ENCODE results near the gene GMPPA. TPM values are rescaled to one million over a fixed set of nuclear protein-coding genes. Genes with fewer than 3 reads are reported as not detected.

The GMPPA gene
- total RNA-seq: 54.0 and 55.0 TPM in 2 replicates

GRCh38 chr2:219498280-219499057 is at the start of gene GMPPA:
TSS of gene GMPPA (plus strand) at chr2:219498891. CDS start at chr2:219499976, 1,085 bp downstream.
- intact Hi-C loops (cut with micrococcal nuclease): loop anchor here (1.0 to 5.0 kb wide), 24 partner anchors 11 to 1282 kb away; partner anchors contain the start of genes AAMP, ABCB6, BCS1L and CHPF

DNA sequence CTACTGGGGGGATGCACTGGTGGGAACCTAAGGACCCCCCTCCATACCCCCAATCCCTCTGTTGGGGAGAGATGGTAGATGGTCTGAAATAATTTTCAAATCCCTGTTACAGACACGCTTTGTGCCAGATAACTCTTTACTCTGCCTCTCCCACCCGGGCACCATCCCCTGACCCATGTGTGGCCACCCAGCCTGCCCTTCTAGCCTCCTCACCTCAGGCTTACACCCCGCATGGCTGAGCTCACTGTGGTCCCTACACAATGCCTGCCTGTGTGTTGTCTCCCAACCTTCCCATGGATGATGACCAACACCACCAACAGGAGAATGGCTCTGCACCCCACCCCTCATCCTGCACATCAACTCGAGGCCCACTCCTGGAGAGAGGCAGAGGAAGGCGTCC is 49.1 kb upstream of the GMPPA start:
- intact Hi-C loops (cut with micrococcal nuclease): no loop called here

DNA sequence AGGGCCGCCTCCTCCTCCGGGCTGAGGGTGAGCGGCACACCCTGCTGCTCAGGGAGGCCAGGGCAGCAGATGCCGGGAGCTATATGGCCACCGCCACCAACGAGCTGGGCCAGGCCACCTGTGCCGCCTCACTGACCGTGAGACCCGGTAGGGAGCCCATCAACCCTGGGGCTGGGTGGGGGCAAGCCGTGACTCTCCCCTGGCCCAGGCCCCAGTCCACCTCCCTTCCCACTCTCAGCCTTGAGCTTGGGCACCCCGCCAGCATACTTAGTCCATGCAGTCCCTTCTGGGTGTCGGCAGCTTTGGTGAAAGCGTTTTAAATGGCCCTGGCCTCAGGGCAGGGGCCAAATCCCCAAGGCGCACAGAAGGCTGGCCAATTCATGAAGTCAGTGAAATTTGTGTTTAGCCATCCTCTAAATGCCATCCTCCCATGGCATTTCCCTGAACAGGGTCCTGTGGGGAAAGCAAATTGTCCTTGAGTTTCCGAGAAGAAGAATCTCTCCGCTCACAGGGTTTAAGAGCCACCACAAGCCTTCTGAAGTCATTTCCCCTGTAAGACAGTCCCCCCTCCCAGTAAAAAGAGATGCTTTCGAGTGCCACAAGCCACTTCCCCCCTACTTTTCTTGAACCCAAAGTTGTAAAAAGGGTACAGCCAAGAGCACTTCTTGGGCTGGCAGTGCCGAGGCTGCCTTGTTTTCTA is 46.9 kb upstream of the GMPPA start:
- intact Hi-C loops (cut with micrococcal nuclease): no loop called here

- intact Hi-C loops (cut with micrococcal nuclease): no loop called here
Measured at GRCh38 chr2:219452361-219453317, 46.1 kb upstream of the GMPPA start.

GRCh38 chr2:219453671-219454590 is 44.8 kb upstream of the GMPPA start:
- intact Hi-C loops (cut with micrococcal nuclease): no loop called here

DNA sequence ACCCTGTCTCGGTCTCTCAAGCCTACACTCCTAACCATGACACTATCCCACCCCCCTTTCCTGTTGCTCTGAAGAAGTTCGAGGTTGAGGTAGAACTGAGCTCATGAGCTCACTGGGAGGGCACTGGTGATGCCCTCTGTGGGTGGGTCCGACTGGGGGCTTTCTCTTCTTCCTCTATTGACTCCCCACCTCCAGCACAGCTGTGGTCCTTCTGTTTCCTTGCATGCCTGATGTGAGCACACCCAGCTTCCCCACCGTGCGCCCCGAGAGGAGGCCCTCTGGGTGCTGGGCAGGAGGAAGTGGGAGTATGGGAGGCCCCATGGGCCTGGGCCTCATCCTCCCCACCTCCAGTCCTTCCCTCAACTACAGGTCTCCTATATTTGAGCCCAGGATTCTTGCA is 43.1 kb upstream of the GMPPA start:
- intact Hi-C loops (cut with micrococcal nuclease): no loop called here

GRCh38 chr2:219457784-219458369 is 40.8 kb upstream of the GMPPA start:
- intact Hi-C loops (cut with micrococcal nuclease): no loop called here

DNA sequence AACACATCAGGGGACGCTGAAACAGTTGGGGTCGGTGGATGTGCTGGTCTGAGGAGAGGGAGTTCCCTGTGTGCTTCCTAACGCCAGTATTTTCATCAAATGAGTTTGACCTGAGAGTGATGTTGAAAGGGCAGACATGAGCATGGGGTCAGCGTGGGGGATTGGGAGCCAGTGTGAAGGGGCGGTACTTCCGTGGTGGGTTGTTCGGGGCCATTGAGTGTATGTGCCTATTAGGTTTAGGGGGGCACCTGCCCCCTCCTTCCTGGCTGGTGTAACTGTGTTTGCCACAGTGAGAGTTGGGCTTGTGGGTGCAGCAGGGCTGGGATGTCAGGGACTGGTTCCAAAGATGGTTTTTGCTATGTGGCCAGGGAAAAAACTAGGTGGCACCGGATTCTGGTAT is 39.7 kb upstream of the GMPPA start:
- intact Hi-C loops (cut with micrococcal nuclease): loop anchor here (1.0 kb wide), 2 partner anchors 56 to 71 kb away; no protein-coding TSS in a partner anchor

- intact Hi-C loops (cut with micrococcal nuclease): loop anchor here (1.0 kb wide), 2 partner anchors 56 to 71 kb away; no protein-coding TSS in a partner anchor
Measured at GRCh38 chr2:219459460-219460311, 39.0 kb upstream of the GMPPA start.

GRCh38 chr2:219460424-219460926 is 38.2 kb upstream of the GMPPA start:
- intact Hi-C loops (cut with micrococcal nuclease): no loop called here

DNA sequence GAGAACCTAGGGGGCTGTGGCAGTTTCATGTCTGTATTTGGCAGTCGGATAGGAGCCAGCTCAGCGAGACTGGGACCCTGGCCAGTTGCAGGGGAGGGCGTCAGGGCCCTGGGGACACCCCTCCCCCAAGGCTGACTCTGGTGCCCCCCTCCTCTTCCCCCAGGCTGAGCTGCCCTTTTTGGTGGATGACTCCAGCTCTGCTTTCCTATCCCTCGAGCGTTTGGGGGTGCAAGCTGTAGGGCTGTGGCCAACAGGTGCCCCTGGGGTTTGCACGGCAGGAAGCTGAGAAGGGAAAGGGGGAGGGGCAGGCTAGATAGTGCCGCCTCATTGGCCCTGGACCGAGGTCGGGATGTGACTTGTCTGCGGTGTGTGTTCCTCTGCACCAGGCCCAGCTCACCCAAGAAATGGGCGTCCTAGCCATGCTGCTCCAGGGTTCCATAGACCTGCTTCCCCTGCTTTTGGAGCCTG is 37.6 kb upstream of the GMPPA start:
- intact Hi-C loops (cut with micrococcal nuclease): no loop called here

- intact Hi-C loops (cut with micrococcal nuclease): no loop called here
Measured at GRCh38 chr2:219461669-219462068, 37.0 kb upstream of the GMPPA start.

GRCh38 chr2:219462349-219462748 is 36.3 kb upstream of the GMPPA start:
- intact Hi-C loops (cut with micrococcal nuclease): no loop called here

DNA sequence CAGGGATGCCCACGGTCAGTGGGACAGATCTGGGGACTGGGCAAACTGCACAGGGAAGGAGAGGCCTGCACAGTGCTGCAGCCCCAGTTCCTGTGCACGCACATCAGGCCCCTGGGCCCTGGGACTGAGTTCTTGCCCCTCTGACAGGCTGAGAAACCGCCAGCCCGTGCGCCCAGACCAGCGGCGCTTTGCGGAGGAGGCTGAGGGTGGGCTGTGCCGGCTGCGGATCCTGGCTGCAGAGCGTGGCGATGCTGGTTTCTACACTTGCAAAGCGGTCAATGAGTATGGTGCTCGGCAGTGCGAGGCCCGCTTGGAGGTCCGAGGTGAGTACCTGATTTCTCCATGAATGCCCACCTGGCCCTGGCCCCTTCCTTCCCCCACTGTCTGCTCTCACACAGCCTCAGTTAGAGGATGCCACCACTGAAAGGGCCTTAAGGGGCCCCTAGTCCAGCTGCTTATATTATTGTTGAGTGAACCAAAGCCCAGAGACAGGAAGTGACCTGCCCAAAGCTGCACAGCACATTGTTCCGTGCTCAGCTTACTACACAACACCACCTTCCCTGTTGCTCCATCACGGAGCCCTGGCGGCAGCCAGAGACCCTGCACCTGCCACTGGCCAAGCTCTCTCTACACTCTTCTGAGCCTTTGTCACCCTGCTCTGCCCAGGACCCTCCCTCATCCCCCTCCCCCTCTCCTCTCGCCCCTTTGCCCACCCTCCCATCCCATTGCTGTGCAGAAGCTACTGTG is 34.2 kb upstream of the GMPPA start:
- intact Hi-C loops (cut with micrococcal nuclease): no loop called here

DNA sequence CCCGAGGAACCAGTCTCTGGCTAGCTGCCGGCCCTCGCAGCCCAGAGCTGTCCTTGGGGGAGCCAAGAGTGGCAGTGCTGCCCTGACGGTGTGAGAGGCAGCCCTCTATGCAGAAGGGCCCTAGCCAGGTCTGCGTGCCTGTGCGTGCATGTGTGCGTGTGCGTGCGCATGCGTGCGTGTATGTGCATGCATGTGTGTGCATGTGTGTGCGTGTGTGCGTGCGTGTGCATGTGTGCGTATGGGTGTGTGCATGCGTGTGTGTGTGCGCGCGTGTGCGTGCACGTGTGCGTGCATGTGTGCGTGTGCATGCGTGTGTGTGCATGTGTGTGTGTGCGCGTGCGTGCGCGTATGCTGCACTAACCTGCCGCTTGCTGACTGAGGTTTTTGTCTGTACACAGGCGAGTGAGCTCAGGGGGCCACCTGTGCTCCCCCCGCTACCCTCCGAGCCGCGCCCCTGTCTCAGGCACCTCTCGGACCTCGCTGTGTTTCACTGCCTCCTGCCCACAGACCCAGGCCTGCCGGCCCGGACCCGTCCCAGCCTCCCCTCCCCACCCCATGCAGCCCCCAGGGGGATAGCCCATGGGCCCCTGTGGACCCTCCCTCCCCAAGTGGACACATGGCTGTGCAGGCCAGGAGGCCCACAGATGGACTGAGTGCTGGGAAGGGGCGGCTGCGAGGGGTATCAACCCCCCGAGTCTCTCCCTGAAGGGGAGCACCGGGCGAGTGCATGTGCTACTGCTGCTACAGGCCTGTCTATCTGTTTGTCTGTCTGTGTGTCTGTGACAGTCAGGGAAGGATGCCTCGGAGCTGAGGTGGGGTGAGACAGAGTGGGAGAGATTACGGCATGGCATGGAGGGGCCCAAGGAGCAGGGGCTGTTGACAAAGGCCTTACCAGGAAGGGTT is 32.8 kb upstream of the GMPPA start:
- intact Hi-C loops (cut with micrococcal nuclease): no loop called here

GRCh38 chr2:219466816-219467735 is 31.6 kb upstream of the GMPPA start:
- intact Hi-C loops (cut with micrococcal nuclease): no loop called here

Data from T-helper 1 cell treated with Interleukin-12 subunit alpha and Interleukin-12 subunit beta and Interleukin-4 antibody, amounts not matched to agents 30 ng/mL and 1 ng/mL, for 36 hours (primary cell).